Neutrophil (primary cell): ENCODE measurements around the gene ANAPC16.

Source experiments
- H3K27ac ChIP-seq: fragments of 200-600 bp; sonication (generic); 2 replicates; pipeline ENCODE4 v1.5.1; 2016; ENCODE audit warnings: mild to moderate bottlenecking, moderate library complexity
- H3K27me3 ChIP-seq: fragments of 200-600 bp; sonication (generic); 2 replicates; pipeline ENCODE4 v1.6.0; 2016; ENCODE audit warnings: mild to moderate bottlenecking
- H3K36me3 ChIP-seq: fragments of 200-600 bp; sonication (generic); 2 replicates; pipeline ENCODE4 v1.5.1; 2017
- H3K4me1 ChIP-seq, 2 experiments: fragments of 200-600 bp in 1 of 2; sonication (generic) in 1 of 2; 1 replicate in 1 of 2; 2 replicates in 1 of 2; pipeline versions ENCODE4 v1.5.1 to v1.6.1; 2013 to 2016; ENCODE audit warnings: low read depth in 1 of 2, low read length in 1 of 2, mild to moderate bottlenecking in 1 of 2, moderate library complexity in 1 of 2; ENCODE audit not compliant: control insufficient read depth in 1 of 2, insufficient read depth in 1 of 2
- H3K4me3 ChIP-seq, 2 experiments: fragments of 200-600 bp in 1 of 2; sonication (generic) in 1 of 2; 1 replicate in 1 of 2; 2 replicates in 1 of 2; pipeline ENCODE4 v1.5.1; 2013 to 2016; ENCODE audit warnings: low read depth in 1 of 2, low read length in 1 of 2, mild to moderate bottlenecking in 1 of 2, moderate library complexity in 1 of 2
- H3K9me3 ChIP-seq: fragments of 200-600 bp; sonication (generic); 2 replicates; pipeline ENCODE4 v1.5.1; 2016
- TF ChIP-seq, protein P1 (sequence below): fragments of 200-600 bp; sonication (generic); IDR thresholded peaks from 2 replicates; pipeline ENCODE4 v1.5.1; 2016; ENCODE audit warnings: antibody characterized with exemption

ANAPC16 gene

DNA sequence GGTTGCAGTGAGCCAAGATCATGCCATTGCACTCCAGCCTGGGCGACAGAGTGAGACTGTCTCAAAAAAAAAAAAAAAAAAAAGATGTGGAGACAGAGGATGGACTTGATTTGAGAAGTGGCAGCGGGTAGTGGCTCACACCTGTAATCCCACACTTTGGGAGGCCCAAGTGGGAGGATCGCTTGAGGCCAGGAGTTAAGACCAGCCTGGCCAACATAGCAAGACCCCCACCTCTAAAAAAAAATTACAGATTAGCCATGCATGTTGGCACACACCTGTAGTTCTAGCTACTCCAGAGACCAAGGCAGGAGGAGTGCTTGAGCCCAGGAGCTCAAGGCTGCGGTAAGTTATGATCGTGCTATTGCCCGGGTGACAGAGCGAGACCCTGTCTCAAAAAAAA is 24.6 kb downstream of the ANAPC16 start:
- no peaks in the 10 kb centered on the region for H3K9me3 ChIP-seq
- peaks cover 24% of the 10 kb centered on the region for H3K36me3 ChIP-seq
- H3K4me1 ChIP-seq = no peaks in the 10 kb centered on the region
- H3K27me3 ChIP-seq = no peaks in the 10 kb centered on the region
- TF ChIP-seq, protein P1, sequence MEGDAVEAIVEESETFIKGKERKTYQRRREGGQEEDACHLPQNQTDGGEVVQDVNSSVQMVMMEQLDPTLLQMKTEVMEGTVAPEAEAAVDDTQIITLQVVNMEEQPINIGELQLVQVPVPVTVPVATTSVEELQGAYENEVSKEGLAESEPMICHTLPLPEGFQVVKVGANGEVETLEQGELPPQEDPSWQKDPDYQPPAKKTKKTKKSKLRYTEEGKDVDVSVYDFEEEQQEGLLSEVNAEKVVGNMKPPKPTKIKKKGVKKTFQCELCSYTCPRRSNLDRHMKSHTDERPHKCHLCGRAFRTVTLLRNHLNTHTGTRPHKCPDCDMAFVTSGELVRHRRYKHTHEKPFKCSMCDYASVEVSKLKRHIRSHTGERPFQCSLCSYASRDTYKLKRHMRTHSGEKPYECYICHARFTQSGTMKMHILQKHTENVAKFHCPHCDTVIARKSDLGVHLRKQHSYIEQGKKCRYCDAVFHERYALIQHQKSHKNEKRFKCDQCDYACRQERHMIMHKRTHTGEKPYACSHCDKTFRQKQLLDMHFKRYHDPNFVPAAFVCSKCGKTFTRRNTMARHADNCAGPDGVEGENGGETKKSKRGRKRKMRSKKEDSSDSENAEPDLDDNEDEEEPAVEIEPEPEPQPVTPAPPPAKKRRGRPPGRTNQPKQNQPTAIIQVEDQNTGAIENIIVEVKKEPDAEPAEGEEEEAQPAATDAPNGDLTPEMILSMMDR = no peak
- no peak overlapping the region for H3K27ac ChIP-seq
- no peak overlapping the region for H3K4me3 ChIP-seq

DNA sequence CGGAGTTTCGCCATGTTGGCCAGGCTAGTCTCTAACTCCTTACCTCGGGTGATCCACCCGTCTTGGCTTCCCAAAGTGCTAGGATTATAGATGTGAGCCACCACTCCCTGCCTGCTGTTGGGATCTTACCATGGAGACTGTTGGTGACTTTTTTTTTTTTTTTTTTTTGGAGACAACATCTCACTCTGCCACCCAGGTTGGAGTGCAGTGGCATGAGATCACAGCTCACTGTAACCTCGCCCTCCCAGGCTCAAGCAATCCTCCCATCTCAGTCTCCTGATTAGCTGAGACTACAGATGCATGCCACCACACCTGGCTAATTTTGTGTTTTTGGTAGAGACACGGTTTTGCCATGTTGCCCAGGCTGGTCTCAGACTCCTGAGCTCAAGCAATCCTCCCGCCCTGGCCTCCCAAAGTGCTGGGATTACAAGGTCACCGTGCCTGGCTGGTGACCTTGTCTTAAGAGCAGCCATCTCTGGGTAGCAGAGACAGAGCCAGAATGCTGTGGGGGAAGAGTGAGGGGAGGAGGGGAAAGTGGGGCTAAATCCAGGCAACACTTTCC is 26.0 kb downstream of the ANAPC16 start:
- no peak overlapping the region for H3K4me3 ChIP-seq
- H3K9me3 ChIP-seq = no peaks in the 10 kb centered on the region
- H3K4me1 ChIP-seq = no peaks in the 10 kb centered on the region
- H3K27ac ChIP-seq = no peak overlapping the region
- TF ChIP-seq, protein P1 = no peak
- peaks cover 10% of the 10 kb centered on the region for H3K36me3 ChIP-seq
- no peaks in the 10 kb centered on the region for H3K27me3 ChIP-seq

DNA sequence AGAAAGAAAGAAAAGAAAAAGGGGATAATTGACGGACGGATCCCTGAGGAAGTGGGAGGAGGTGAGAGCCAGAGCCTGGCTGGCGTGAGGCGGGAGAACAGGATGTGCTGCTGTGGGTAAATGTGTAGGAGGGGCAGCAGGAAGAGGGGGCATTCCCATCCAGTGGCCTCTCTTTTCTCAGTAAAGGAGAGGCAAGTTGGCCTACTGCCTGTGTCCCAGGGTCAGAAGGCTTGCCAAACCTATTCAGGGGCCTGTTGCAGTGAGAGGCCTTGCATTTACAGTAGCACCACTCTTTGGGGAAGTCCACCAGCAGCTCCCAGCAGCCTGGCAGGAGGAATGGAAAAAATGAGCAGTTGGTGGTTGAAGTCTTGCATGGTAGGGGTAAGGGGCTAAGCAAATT is 26.9 kb downstream of the ANAPC16 start:
- H3K4me1 ChIP-seq = no peaks in the 10 kb centered on the region
- H3K36me3 ChIP-seq = peaks cover 5% of the 10 kb centered on the region
- TF ChIP-seq, protein P1 = no peak
- no peaks in the 10 kb centered on the region for H3K27me3 ChIP-seq
- no peaks in the 10 kb centered on the region for H3K9me3 ChIP-seq
- H3K27ac ChIP-seq = no peak overlapping the region
- H3K4me3 ChIP-seq = no peak overlapping the region

DNA sequence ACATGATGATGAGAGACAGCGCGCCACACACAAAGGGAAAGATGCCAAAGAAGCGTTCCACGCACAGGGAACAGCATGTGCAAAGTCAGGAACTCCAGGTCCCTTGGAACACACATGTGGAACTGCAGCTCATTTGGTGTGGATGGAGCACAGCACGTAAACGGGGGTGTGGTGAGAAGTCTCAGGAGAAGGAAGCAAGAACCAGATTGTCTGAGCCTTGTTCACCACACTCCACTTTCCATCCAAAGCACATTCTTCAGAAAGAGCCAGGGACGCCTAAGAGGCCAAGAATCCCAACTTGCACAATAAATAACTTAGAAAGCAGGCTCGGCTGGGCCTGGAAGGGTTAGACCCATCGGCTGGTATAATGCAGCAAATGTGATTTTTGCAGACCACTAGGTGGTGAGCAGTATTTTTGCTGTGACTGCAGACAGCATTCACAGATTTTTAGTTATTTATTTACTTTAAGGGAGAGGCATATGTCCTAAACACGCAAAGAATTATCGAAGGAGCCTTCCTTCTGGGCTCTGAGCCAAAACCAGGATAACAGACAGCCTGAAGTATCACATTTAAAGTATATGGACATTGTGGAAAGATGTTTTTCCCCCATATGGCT is 28.1 kb downstream of the ANAPC16 start:
- TF ChIP-seq, protein P1 = no peak

DNA sequence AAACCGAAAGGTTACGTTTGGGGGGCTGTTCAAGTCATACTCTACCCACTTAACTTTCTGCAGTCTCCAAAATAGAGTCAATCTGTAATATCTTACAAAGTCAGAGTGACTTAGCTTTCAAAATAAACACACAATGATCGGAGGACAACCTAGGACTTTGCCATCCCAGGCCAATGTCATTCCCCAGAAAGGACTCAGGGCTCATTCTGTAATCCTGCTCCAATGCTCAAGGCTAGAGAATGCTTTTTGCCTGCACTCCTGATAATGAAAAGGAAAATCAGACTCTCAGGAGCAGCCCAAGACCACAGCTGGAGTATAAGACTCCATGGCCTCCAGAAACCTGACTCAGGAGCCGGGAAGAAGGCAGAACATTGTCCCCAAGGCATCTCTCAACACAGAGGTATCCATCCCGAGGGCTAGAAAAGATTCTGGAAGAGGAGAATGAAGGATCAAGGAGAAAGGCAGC is 28.8 kb downstream of the ANAPC16 start:
- Histone ChIP-seq H3K27me3 (no peaks in the 10 kb centered on the region), H3K4me1 (peaks cover 11 to 14% of the 10 kb centered on the region in 2 experiments), H3K9me3 (no peaks in the 10 kb centered on the region), H3K4me3 (no peak overlapping the region), H3K27ac (no peak overlapping the region), H3K36me3 (no peaks in the 10 kb centered on the region)
- TF ChIP-seq, protein P1 = no peak

More for the DNA sequence above, 28.1 kb downstream of the ANAPC16 start:
- no peaks in the 10 kb centered on the region for H3K36me3 ChIP-seq
- H3K4me3 ChIP-seq = no peak overlapping the region
- peaks cover 10% of the 10 kb centered on the region in 2 experiments for H3K4me1 ChIP-seq
- H3K27me3 ChIP-seq = no peaks in the 10 kb centered on the region
- no peaks in the 10 kb centered on the region for H3K9me3 ChIP-seq
- no peak overlapping the region for H3K27ac ChIP-seq
